RWPE2 (cell line): ENCODE results near the gene DNAH11.
"Not testable (repeated sequence)": the region's sequence is repeated elsewhere in the genome, so short reads cannot be mapped to it uniquely, and the experiment has no call there.

Experiments used
- ATAC-seq: fragments of 200-7000 bp; cut with Tn5 transposase; 3 replicates; pipeline ENCODE4 v1.9.1; 2021; ENCODE audit warnings: low read depth
- DNase-seq: peaks from one replicate; pipeline ENCODE4 v3.0.0-alpha.2; 2020; ENCODE audit warnings: low spot score
- H3K27ac ChIP-seq: fragments of 450-650 bp; 2 replicates; pipeline ENCODE4 v1.5.1; 2017; ENCODE audit warnings: mild to moderate bottlenecking; ENCODE audit not compliant: poor library complexity, severe bottlenecking
- H3K27me3 ChIP-seq: fragments of 250-450 bp; sonication (Bioruptor Pico); 2 replicates; pipeline ENCODE4 v1.5.1; 2021; ENCODE audit warnings: mild to moderate bottlenecking, moderate library complexity; ENCODE audit not compliant: insufficient read depth, poor library complexity, severe bottlenecking
- H3K36me3 ChIP-seq: fragments of 250-450 bp; sonication (Bioruptor Pico); 2 replicates; pipeline ENCODE4 v1.5.1; 2020; ENCODE audit warnings: low read depth, mild to moderate bottlenecking, moderate library complexity
- H3K4me1 ChIP-seq: fragments of 250-450 bp; sonication (Bioruptor Pico); 2 replicates; pipeline ENCODE4 v1.5.1; 2021; ENCODE audit warnings: mild to moderate bottlenecking, moderate library complexity; ENCODE audit not compliant: insufficient read depth, poor library complexity, severe bottlenecking
- H3K4me3 ChIP-seq: fragments of 250-450 bp; sonication (Bioruptor Pico); 2 replicates; pipeline ENCODE4 v1.5.1; 2021; ENCODE audit warnings: mild to moderate bottlenecking, moderate library complexity; ENCODE audit not compliant: severe bottlenecking
- H3K9me3 ChIP-seq: fragments of 250-450 bp; sonication (Bioruptor Pico); 2 replicates; pipeline ENCODE4 v1.5.1; 2021; ENCODE audit warnings: mild to moderate bottlenecking, moderate library complexity; ENCODE audit not compliant: severe bottlenecking
- CTCF ChIP-seq: fragments of 450-650 bp; IDR thresholded peaks from one replicate; pipeline ENCODE4 v1.5.1; 2017; ENCODE audit warnings: mild to moderate bottlenecking, moderate library complexity; ENCODE audit not compliant: poor library complexity, severe bottlenecking

DNAH11 gene

GRCh38 chr7:21923658-21924057 lies 380.8 kb downstream of the DNAH11 start:
- Histone ChIP-seq H3K27me3 (no peaks in the 10 kb centered on the region), H3K4me3 (no peak overlapping the region), H3K36me3 (peaks cover 7% of the 10 kb centered on the region), H3K4me1 (peaks cover 14% of the 10 kb centered on the region), H3K9me3 (no peaks in the 10 kb centered on the region), H3K27ac (no peak overlapping the region)
- ATAC-seq, result no peak
- DNase-seq, result no peak
- no peak for TF ChIP-seq CTCF

GRCh38 chr7:21926448-21926847 lies 383.6 kb downstream of the DNAH11 start:
- Histone ChIP-seq H3K27me3 (no peaks in the 10 kb centered on the region), H3K9me3 (no peaks in the 10 kb centered on the region), H3K4me3 (no peak overlapping the region), H3K4me1 (peaks cover 14% of the 10 kb centered on the region), H3K27ac (no peak overlapping the region), H3K36me3 (peaks cover 7% of the 10 kb centered on the region)
- DNase-seq (no peak), ATAC-seq (no peak)
- no peak for TF ChIP-seq CTCF

GRCh38 chr7:21927693-21928092 lies 384.9 kb downstream of the DNAH11 start:
- no peaks in the 10 kb centered on the region for H3K27me3 ChIP-seq
- no peaks in the 10 kb centered on the region for H3K9me3 ChIP-seq
- DNase-seq, result no peak
- no peak for ATAC-seq
- peaks cover 4% of the 10 kb centered on the region for H3K36me3 ChIP-seq
- TF ChIP-seq CTCF, result no peak
- no peak overlapping the region for H3K27ac ChIP-seq
- no peak overlapping the region for H3K4me3 ChIP-seq
- H3K4me1 ChIP-seq, result peaks cover 14% of the 10 kb centered on the region

- H3K27ac ChIP-seq, H3K27me3 ChIP-seq, ATAC-seq, DNase-seq, H3K4me3 ChIP-seq, H3K4me1 ChIP-seq, H3K9me3 ChIP-seq: not testable (repeated sequence)
- H3K36me3 ChIP-seq, result peaks cover 38% of the 10 kb centered on the region
Observed at GRCh38 chr7:21933293-21933692, 390.5 kb downstream of the DNAH11 start.

GRCh38 chr7:21934808-21935207 lies 392.0 kb downstream of the DNAH11 start:
- no peak overlapping the region for H3K4me3 ChIP-seq
- H3K36me3 ChIP-seq, result peaks cover 45% of the 10 kb centered on the region
- peaks cover 2% of the 10 kb centered on the region for H3K9me3 ChIP-seq
- H3K27me3 ChIP-seq, result no peaks in the 10 kb centered on the region
- DNase-seq (no peak), ATAC-seq (no peak)
- no peak for TF ChIP-seq CTCF
- no peak overlapping the region for H3K27ac ChIP-seq
- peaks cover 9% of the 10 kb centered on the region for H3K4me1 ChIP-seq

- Histone ChIP-seq H3K4me3 (no peak overlapping the region), H3K9me3 (peaks cover 2% of the 10 kb centered on the region), H3K36me3 (peaks cover 51% of the 10 kb centered on the region), H3K27ac (no peak overlapping the region), H3K27me3 (no peaks in the 10 kb centered on the region), H3K4me1 (peaks cover 24% of the 10 kb centered on the region)
- no peak for DNase-seq
- TF ChIP-seq CTCF, result no peak
- ATAC-seq, result no peak
Observed at GRCh38 chr7:21938463-21938862, 395.6 kb downstream of the DNAH11 start.
